ENCODE results near the gene CRB2.

The CRB2 gene

GRCh38 chr9:123420592-123421111, 64.7 kb downstream of the CRB2 start:
- H3K27ac ChIP-seq: no peak overlapping the region
- H3K36me3 ChIP-seq: peaks cover 88% of the 10 kb centered on the region
- no peaks in the 10 kb centered on the region for H3K4me1 ChIP-seq (ENCODE audit: control insufficient read depth in 1 of 2, insufficient read depth in 1 of 2, low read depth in 1 of 2, low read length in 1 of 2)
- no peaks in the 10 kb centered on the region for H3K27me3 ChIP-seq
- no peaks in the 10 kb centered on the region for H3K9me3 ChIP-seq
- no peak for TF ChIP-seq CTCF (IDR thresholded peaks at IDR 0.05)
- H3K4me3 ChIP-seq (ENCODE audit: low read depth in 1 of 2, low read length in 1 of 2): no peak overlapping the region

- no peaks in the 10 kb centered on the region for H3K9me3 ChIP-seq
- H3K36me3 ChIP-seq: peaks cover 87% of the 10 kb centered on the region
- H3K27me3 ChIP-seq: no peaks in the 10 kb centered on the region
- no peak for TF ChIP-seq CTCF (IDR thresholded peaks at IDR 0.05)
- H3K4me1 ChIP-seq (ENCODE audit: control insufficient read depth in 1 of 2, insufficient read depth in 1 of 2, low read depth in 1 of 2, low read length in 1 of 2): no peaks in the 10 kb centered on the region
- H3K27ac ChIP-seq: no peak overlapping the region
- no peak overlapping the region for H3K4me3 ChIP-seq (ENCODE audit: low read depth in 1 of 2, low read length in 1 of 2)
These were observed 65.2 kb downstream of the CRB2 start for GRCh38 chr9:123421186-123421585.

GRCh38 chr9:123421801-123422455, 65.9 kb downstream of the CRB2 start:
- Histone ChIP-seq H3K4me1 (ENCODE audit: control insufficient read depth in 1 of 2, insufficient read depth in 1 of 2, low read depth in 1 of 2, low read length in 1 of 2) (no peaks in the 10 kb centered on the region), H3K27me3 (no peaks in the 10 kb centered on the region), H3K4me3 (ENCODE audit: low read depth in 1 of 2, low read length in 1 of 2) (no peak overlapping the region), H3K9me3 (no peaks in the 10 kb centered on the region), H3K36me3 (peaks cover 87% of the 10 kb centered on the region), H3K27ac (no peak overlapping the region)
- TF ChIP-seq CTCF (IDR thresholded peaks at IDR 0.05): no peak

GRCh38 chr9:123422635-123423310, 66.8 kb downstream of the CRB2 start:
- TF ChIP-seq CTCF (IDR thresholded peaks at IDR 0.05): no peak
- H3K4me1 ChIP-seq (ENCODE audit: control insufficient read depth in 1 of 2, insufficient read depth in 1 of 2, low read depth in 1 of 2, low read length in 1 of 2): no peaks in the 10 kb centered on the region
- no peak overlapping the region for H3K4me3 ChIP-seq (ENCODE audit: low read depth in 1 of 2, low read length in 1 of 2)
- peaks cover 95% of the 10 kb centered on the region for H3K36me3 ChIP-seq
- H3K27me3 ChIP-seq: no peaks in the 10 kb centered on the region
- no peak overlapping the region for H3K27ac ChIP-seq
- no peaks in the 10 kb centered on the region for H3K9me3 ChIP-seq

GRCh38 chr9:123423311-123423640, 67.3 kb downstream of the CRB2 start:
- no peak for TF ChIP-seq CTCF (IDR thresholded peaks at IDR 0.05)
- H3K27me3 ChIP-seq: no peaks in the 10 kb centered on the region
- H3K36me3 ChIP-seq: peaks cover 93% of the 10 kb centered on the region
- no peak overlapping the region for H3K27ac ChIP-seq
- H3K9me3 ChIP-seq: no peaks in the 10 kb centered on the region
- no peaks in the 10 kb centered on the region for H3K4me1 ChIP-seq (ENCODE audit: control insufficient read depth in 1 of 2, insufficient read depth in 1 of 2, low read depth in 1 of 2, low read length in 1 of 2)
- H3K4me3 ChIP-seq (ENCODE audit: low read depth in 1 of 2, low read length in 1 of 2): no peak overlapping the region

All from neutrophil (primary cell).